GM10847 (cell line): ENCODE results near the gene LINGO3.

Experiments
- POLR2A ChIP-seq: IDR thresholded peaks from 2 replicates; pipeline ENCODE4 v1.6.1; 2011; ENCODE audit not compliant: insufficient read length; ENCODE audit errors: extremely low read depth

The LINGO3 gene

GRCh38 chr19:2273356-2274184 lies 34.4 kb downstream of the LINGO3 start:
- TF ChIP-seq POLR2A: peak; percentile 30

- TF ChIP-seq POLR2A: no peak
These were observed 36.5 kb downstream of the LINGO3 start for GRCh38 chr19:2271234-2272103.

GRCh38 chr19:2270423-2271233 lies 37.3 kb downstream of the LINGO3 start:
- no peak for TF ChIP-seq POLR2A

GRCh38 chr19:2270157-2270422 lies 37.9 kb downstream of the LINGO3 start:
- no peak for TF ChIP-seq POLR2A

- TF ChIP-seq POLR2A: peak; percentile 99
These were observed 38.5 kb downstream of the LINGO3 start for GRCh38 chr19:2269244-2270156.

GRCh38 chr19:2268861-2269243 lies 39.1 kb downstream of the LINGO3 start:
- no peak for TF ChIP-seq POLR2A

- TF ChIP-seq POLR2A: no peak
These were observed 39.5 kb downstream of the LINGO3 start for GRCh38 chr19:2268480-2268830.

GRCh38 chr19:2266183-2266993 lies 41.6 kb downstream of the LINGO3 start:
- no peak for TF ChIP-seq POLR2A

GRCh38 chr19:2261438-2262172 lies 46.3 kb downstream of the LINGO3 start:
- TF ChIP-seq POLR2A: no peak

- no peak for TF ChIP-seq POLR2A
These were observed 47.6 kb downstream of the LINGO3 start for GRCh38 chr19:2260341-2260805.

- no peak for TF ChIP-seq POLR2A
These were observed 48.6 kb downstream of the LINGO3 start for GRCh38 chr19:2259336-2259735.
